ENCODE data around the gene RFC2.

The RFC2 gene

GRCh38 chr7:74254129-74254857, at the start of gene RFC2:
Gene RFC2 (minus strand): TSS chr7:74254399. CDS start chr7:74254383, 16 bp downstream.
- TF ChIP-seq CTCF (IDR thresholded peaks at IDR 0.05; ENCODE audit: low read depth, low read length, poor library complexity, severe bottlenecking) (no peak), EZH2phosphoT487 (IDR thresholded peaks at IDR 0.05; ENCODE audit: borderline replicate concordance, low read length) (no peak)
- Histone ChIP-seq H3K79me2 (ENCODE audit: control insufficient read depth, low read length) (peaks cover 56% of the 10 kb centered on the region), H3K4me1 (ENCODE audit: control insufficient read depth, low read length) (peaks cover 76% of the 10 kb centered on the region)

DNA sequence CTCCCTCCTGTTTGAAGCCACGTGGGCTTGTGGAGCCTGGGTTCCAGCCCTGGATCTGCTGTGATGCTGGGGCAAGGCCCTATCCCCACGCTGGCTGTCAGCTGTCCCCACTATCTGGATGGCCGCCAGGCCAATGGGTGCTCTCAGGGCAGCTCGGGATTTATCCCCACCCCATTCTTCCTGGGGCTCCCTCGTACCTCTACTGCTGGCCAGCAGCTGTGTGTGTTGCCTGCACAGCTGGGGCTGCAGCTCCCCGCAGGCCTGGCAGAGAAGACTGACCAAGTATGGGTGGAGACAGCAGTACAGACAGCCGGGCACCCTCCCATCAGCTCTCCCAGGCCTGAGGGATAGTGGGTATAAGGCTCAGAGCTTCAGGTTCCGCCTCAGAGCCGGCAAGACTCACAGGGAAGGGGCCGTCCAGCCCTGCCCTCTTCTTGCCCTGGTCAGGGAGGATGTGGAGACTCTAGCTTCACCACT, 48.6 kb upstream of the RFC2 start:
- no peaks in the 10 kb centered on the region; the same call in 1 of the 2 replicates for H3F3A ChIP-seq (ENCODE audit: control insufficient read depth, insufficient read depth)
- H3K4me2 ChIP-seq (ENCODE audit: low read length), result no peak overlapping the region
- no peaks in the 10 kb centered on the region for H3K9me2 ChIP-seq (replicated peaks; ENCODE audit: control insufficient read depth, low read length)
- H3K36me3 ChIP-seq (ENCODE audit: control insufficient read depth, low read length), result no peaks in the 10 kb centered on the region
- peaks cover 20% of the 10 kb centered on the region for H3K4me1 ChIP-seq (ENCODE audit: control insufficient read depth, low read length)
- H3K27me3 ChIP-seq (ENCODE audit: control insufficient read depth, low read length), result no peaks in the 10 kb centered on the region
- H3K4me3 ChIP-seq (ENCODE audit: low read length), result no peak overlapping the region
- H3K79me2 ChIP-seq (ENCODE audit: control insufficient read depth, low read length), result peaks cover 33% of the 10 kb centered on the region
- H3K27ac ChIP-seq (ENCODE audit: low read depth, low read length), result no peak overlapping the region
- no peaks in the 10 kb centered on the region for H3K9me3 ChIP-seq (ENCODE audit: control insufficient read depth, insufficient read depth, low read length)
- peaks cover 6% of the 10 kb centered on the region for H4K20me1 ChIP-seq (ENCODE audit: control insufficient read depth, insufficient read depth, low read depth, low read length)
- TF ChIP-seq CTCF (IDR thresholded peaks at IDR 0.05; ENCODE audit: low read depth, low read length, poor library complexity, severe bottlenecking), result no peak

More at GRCh38 chr7:74254129-74254857, at the start of gene RFC2:
- Histone ChIP-seq H3F3A (ENCODE audit: control insufficient read depth, insufficient read depth) (peaks cover 41% of the 10 kb centered on the region), H4K20me1 (ENCODE audit: control insufficient read depth, insufficient read depth, low read depth, low read length) (0 out of 2 replicates have a peak, but pooled peaks cover 5% of the 10 kb centered on the region), H3K27me3 (ENCODE audit: control insufficient read depth, low read length) (no peaks in the 10 kb centered on the region), H3K4me3 (ENCODE audit: low read length) (peak within 1 kb of the TSS; percentile 84), H3K9me3 (ENCODE audit: control insufficient read depth, insufficient read depth, low read length) (no peaks in the 10 kb centered on the region), H3K27ac (ENCODE audit: low read depth, low read length) (peak within 1 kb of the TSS; percentile 88), H3K4me2 (ENCODE audit: low read length) (peak within 1 kb of the TSS; percentile 76), H3K9me2 (replicated peaks; ENCODE audit: control insufficient read depth, low read length) (no peaks in the 10 kb centered on the region), H3K36me3 (ENCODE audit: control insufficient read depth, low read length) (peaks cover 41% of the 10 kb centered on the region)

- Histone ChIP-seq H3K4me1 (ENCODE audit: control insufficient read depth, low read length) (peaks cover 2% of the 10 kb centered on the region), H3K27me3 (ENCODE audit: control insufficient read depth, low read length) (no peaks in the 10 kb centered on the region), H3F3A (ENCODE audit: control insufficient read depth, insufficient read depth) (no peaks in the 10 kb centered on the region; the same call in 1 of the 2 replicates), H3K4me2 (ENCODE audit: low read length) (no peak overlapping the region), H3K79me2 (ENCODE audit: control insufficient read depth, low read length) (peaks cover 25% of the 10 kb centered on the region), H3K9me3 (ENCODE audit: control insufficient read depth, insufficient read depth, low read length) (no peaks in the 10 kb centered on the region), H3K27ac (ENCODE audit: low read depth, low read length) (no peak overlapping the region), H3K36me3 (ENCODE audit: control insufficient read depth, low read length) (no peaks in the 10 kb centered on the region), H4K20me1 (ENCODE audit: control insufficient read depth, insufficient read depth, low read depth, low read length) (peaks cover 7% of the 10 kb centered on the region), H3K4me3 (ENCODE audit: low read length) (no peak overlapping the region), H3K9me2 (replicated peaks; ENCODE audit: control insufficient read depth, low read length) (no peaks in the 10 kb centered on the region)
- TF ChIP-seq EZH2phosphoT487 (IDR thresholded peaks at IDR 0.05; ENCODE audit: borderline replicate concordance, low read length) (no peak), CTCF (IDR thresholded peaks at IDR 0.05; ENCODE audit: low read depth, low read length, poor library complexity, severe bottlenecking) (no peak)
These were observed 46.7 kb upstream of the RFC2 start for GRCh38 chr7:74300926-74301325.
